NT2/D1 (cell line): ENCODE measurements around the gene PCDHA12.

Experiments
- DNase-seq: peaks from one replicate; pipeline ENCODE4 v3.0.0-alpha.2; 2011; ENCODE audit warnings: low read depth, low spot score
- H3K27me3 ChIP-seq: 2 replicates; pipeline ENCODE4 v1.6.0; 2011; ENCODE audit warnings: mild to moderate bottlenecking; ENCODE audit not compliant: insufficient read length, insufficient read depth
- H3K36me3 ChIP-seq: 2 replicates; pipeline ENCODE4 v1.6.1; 2011; ENCODE audit warnings: mild to moderate bottlenecking, low read length, mixed read lengths; ENCODE audit not compliant: insufficient read depth, insufficient read length
- H3K4me1 ChIP-seq: 2 replicates; pipeline ENCODE4 v1.5.1; 2011; ENCODE audit not compliant: insufficient read depth, insufficient read length
- H3K4me3 ChIP-seq: 2 replicates; pipeline ENCODE4 v1.5.1; 2011; ENCODE audit warnings: low read depth; ENCODE audit not compliant: insufficient read length
- H3K9ac ChIP-seq: 2 replicates; pipeline ENCODE4 v1.6.0; 2011; ENCODE audit warnings: low read depth; ENCODE audit not compliant: insufficient read length
- H3K9me3 ChIP-seq: 2 replicates; pipeline ENCODE4 v1.5.1; 2011; ENCODE audit warnings: mild to moderate bottlenecking, low read length; ENCODE audit not compliant: insufficient read depth
- SUZ12 ChIP-seq: IDR thresholded peaks from 2 replicates; pipeline ENCODE4 v1.6.1; 2011; ENCODE audit not compliant: insufficient read length, insufficient read depth; ENCODE audit errors: extremely low read depth
- YY1 ChIP-seq: IDR thresholded peaks from 2 replicates; pipeline ENCODE4 v1.6.1; 2011; ENCODE audit not compliant: insufficient read length, insufficient read depth
- ZNF274 ChIP-seq: IDR thresholded peaks from 2 replicates; pipeline ENCODE4 v1.6.1; 2011; ENCODE audit warnings: mild to moderate bottlenecking, low read depth, low read length

Gene PCDHA12

DNA sequence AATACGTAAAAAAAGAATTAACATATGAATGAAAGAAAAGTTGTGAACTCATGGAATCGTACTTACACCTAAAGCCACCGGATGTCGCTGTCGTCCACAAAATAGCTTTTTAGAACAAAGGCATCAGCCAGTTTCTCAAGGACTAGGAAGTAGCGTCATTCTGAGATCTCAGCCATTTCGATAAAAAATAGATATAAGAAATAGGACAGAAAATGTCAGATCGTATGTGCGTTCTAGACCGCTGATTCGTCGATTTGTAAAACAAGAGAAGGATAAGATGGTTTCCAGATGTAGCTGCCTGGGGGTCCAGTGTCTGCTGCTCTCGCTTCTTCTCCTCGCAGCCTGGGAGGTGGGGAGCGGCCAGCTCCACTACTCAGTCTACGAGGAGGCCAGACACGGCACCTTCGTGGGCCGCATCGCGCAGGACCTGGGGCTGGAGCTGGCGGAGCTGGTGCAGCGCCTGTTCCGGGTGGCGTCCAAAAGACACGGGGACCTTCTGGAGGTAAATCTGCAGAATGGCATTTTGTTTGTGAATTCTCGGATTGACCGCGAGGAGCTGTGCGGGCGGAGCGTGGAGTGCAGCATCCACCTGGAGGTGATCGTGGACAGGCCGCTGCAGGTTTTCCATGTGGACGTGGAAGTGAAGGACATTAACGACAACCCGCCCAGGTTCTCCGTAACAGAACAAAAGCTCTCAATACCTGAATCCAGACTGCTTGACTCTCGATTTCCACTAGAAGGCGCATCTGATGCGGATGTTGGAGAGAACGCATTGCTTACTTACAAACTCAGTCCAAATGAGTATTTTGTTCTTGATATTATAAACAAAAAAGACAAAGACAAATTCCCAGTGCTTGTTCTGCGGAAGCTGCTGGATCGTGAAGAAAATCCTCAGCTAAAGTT, 19.1 kb upstream of the PCDHA12 start, which contains the start of gene PCDHA10:
Gene PCDHA10, plus strand, starts transcription at position 126 of the 903 bp plus-strand sequence. Its CDS starts 152 bp downstream, at position 278.
- DNase-seq = no peak
- Histone ChIP-seq H3K4me3 (no peak within 1 kb of the TSS), H3K4me1 (no peaks in the 10 kb centered on the region), H3K27me3 (no peaks in the 10 kb centered on the region), H3K9me3 (no peaks in the 10 kb centered on the region), H3K9ac (no peak within 1 kb of the TSS), H3K36me3 (no peaks in the 10 kb centered on the region)
- no peak for TF ChIP-seq SUZ12
- no peak for TF ChIP-seq ZNF274
- no peak for TF ChIP-seq YY1

DNA sequence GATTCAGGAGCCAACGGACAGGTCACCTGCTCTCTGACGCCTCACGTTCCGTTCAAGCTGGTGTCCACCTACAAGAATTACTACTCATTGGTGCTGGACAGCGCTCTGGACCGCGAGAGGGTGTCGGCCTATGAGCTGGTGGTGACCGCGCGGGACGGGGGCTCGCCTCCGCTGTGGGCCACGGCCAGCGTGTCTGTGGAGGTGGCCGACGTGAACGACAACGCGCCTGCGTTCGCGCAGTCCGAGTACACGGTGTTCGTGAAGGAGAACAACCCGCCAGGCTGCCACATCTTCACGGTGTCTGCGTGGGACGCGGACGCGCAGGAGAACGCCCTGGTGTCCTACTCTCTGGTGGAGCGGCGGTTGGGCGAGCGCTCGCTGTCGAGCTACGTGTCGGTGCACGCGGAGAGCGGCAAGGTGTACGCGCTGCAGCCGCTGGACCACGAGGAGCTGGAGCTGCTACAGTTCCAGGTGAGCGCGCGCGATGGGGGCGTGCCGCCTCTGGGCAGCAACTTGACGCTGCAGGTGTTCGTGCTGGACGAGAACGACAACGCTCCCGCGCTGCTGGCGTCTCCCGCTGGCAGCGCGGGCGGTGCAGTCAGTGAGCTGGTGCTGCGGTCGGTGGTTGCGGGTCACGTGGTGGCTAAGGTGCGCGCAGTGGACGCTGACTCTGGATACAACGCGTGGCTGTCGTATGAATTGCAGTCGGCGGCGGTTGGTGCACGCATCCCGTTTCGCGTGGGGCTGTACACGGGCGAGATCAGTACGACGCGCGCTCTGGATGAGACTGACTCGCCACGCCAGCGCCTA, 17.7 kb upstream of the PCDHA12 start:
- TF ChIP-seq SUZ12 = no peak
- Histone ChIP-seq H3K27me3 (no peaks in the 10 kb centered on the region), H3K9ac (no peak overlapping the region), H3K4me3 (no peak overlapping the region), H3K36me3 (no peaks in the 10 kb centered on the region), H3K9me3 (no peaks in the 10 kb centered on the region; the same call in 1 of the 2 replicates), H3K4me1 (no peaks in the 10 kb centered on the region)
- DNase-seq = no peak

DNA sequence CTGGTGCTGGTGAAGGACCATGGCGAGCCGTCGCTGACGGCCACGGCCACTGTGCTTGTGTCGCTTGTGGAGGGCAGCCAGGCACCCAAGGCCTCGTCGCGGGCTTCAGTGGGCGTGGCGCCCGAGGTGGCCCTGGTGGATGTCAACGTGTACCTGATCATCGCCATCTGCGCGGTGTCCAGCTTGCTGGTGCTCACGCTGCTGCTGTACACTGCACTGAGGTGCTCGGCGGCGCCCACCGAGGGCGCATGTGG, 17.2 kb upstream of the PCDHA12 start:
- H3K4me1 ChIP-seq = no peaks in the 10 kb centered on the region
- no peaks in the 10 kb centered on the region; the same call in 1 of the 2 replicates for H3K9me3 ChIP-seq
- H3K36me3 ChIP-seq = peaks cover 4% of the 10 kb centered on the region
- TF ChIP-seq SUZ12 (no peak), YY1 (no peak), ZNF274 (no peak)
- H3K27me3 ChIP-seq = no peaks in the 10 kb centered on the region
- no peak overlapping the region for H3K9ac ChIP-seq
- no peak for DNase-seq
- H3K4me3 ChIP-seq = no peak overlapping the region

DNA sequence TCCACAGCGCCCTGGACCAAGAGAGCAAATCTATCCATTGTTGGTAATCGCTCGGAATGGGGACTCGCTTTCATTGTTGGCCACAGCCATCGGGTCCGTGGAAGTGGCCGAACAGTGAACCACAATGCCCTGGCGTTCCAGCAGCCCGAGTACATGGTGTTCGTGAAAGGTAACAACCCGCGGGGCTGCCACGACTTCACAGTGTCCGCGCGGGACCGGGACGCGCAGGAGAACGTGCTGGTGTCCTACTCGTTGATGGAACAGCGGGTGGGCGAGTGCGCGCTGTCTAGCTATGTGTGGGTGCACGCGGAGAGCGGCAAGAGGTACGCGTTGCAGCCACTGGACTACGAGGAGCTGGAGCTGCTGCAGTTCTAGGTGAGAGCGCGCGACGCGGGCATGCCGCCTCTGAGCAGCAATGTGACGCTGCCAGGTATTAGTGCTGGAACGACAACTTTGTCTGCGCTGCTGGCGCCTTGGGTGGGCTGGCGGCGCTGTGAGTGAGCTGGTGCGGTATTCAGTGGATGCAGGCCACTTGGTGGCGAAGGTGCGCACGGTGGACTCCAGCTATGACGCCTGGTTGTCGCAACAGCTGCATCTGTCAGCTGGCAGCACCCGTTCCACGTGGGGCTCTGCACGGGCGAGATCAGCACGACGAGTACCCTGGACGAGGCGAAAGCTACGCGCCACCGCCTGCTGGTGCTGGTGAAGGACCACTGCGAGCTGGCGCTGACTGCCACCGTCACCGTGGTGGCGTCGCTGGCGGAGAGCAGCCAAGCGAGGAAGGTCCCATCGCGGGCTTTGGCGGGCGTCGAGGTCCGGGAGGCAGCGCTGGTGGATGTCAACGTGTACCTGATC, 12.4 kb upstream of the PCDHA12 start:
- Histone ChIP-seq H3K4me1 (no peaks in the 10 kb centered on the region), H3K36me3 (peaks cover 6% of the 10 kb centered on the region), H3K4me3 (no peak overlapping the region), H3K27me3 (no peaks in the 10 kb centered on the region), H3K9me3 (no peaks in the 10 kb centered on the region; the same call in 1 of the 2 replicates), H3K9ac (no peak overlapping the region)
- TF ChIP-seq SUZ12 (no peak), YY1 (no peak), ZNF274 (no peak)
- DNase-seq = no peak

DNA sequence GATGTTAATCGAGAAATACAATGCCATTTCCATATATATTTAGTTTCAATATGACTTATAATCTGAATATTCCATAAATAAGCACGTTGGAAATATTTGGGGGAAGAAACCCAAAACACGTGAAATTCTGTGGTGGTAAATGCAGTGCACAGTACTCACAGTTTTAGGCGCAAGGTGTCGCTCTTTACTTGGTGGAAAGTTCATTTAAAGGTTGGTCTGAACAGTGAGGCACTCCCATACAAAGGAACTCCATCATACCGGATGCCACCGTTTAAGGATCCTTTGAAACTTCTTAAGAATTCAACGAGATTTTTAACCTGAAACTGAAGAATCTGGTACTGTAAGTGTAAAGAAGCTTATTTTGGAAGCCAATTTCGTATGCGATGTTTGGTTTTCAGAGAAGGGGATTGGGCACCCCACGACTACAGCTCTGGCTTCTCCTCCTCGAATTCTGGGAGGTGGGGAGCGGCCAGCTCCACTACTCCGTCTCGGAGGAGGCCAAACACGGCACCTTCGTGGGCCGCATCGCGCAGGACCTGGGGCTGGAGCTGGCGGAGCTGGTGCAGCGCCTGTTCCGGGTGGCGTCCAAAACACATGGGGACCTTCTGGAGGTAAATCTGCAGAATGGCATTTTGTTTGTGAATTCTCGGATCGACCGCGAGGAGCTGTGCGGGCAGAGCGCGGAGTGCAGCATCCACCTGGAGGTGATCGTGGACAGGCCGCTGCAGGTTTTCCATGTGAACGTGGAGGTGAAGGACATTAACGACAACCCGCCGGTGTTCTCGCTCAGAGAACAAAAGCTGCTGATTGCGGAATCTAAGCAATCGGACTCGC, 6.2 kb upstream of the PCDHA12 start, which contains the start of gene PCDHA11:
Gene PCDHA11, plus strand, starts transcription at position 237 of the 834 bp plus-strand sequence. Its CDS starts 147 bp downstream, at position 384.
- H3K9me3 ChIP-seq = peaks cover 17% of the 10 kb centered on the region; the same call in 1 of the 2 replicates
- peaks cover 14% of the 10 kb centered on the region for H3K36me3 ChIP-seq
- H3K4me3 ChIP-seq = peak within 1 kb of the TSS; percentile 36
- H3K4me1 ChIP-seq = no peaks in the 10 kb centered on the region
- no peaks in the 10 kb centered on the region for H3K27me3 ChIP-seq
- DNase-seq = no peak
- no peak for TF ChIP-seq YY1
- no peak for TF ChIP-seq ZNF274
- TF ChIP-seq SUZ12 = no peak
- H3K9ac ChIP-seq = peak within 1 kb of the TSS; percentile 44

DNA sequence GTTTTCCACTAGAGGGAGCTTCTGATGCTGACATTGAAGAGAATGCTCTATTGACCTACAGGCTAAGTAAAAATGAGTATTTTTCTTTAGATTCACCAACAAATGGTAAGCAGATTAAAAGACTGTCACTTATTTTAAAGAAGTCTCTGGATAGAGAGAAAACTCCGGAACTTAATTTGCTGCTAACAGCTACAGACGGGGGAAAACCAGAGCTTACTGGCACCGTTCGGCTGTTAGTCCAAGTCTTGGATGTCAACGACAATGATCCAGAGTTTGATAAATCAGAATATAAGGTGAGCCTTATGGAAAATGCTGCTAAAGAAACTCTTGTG, 5.6 kb upstream of the PCDHA12 start:
- Histone ChIP-seq H3K9me3 (peaks cover 17% of the 10 kb centered on the region; the same call in 1 of the 2 replicates), H3K36me3 (peaks cover 14% of the 10 kb centered on the region), H3K4me3 (peak overlapping the region; percentile 36), H3K27me3 (no peaks in the 10 kb centered on the region), H3K4me1 (no peaks in the 10 kb centered on the region), H3K9ac (no peak overlapping the region)
- no peak for DNase-seq
- TF ChIP-seq YY1 (no peak), SUZ12 (no peak), ZNF274 (no peak)
